ENCODE measurements around the gene STRN3.
A peak's percentile ranks its signal among the peaks of the same experiment; 100 is the strongest.
"Not testable (repeated sequence)": the region's sequence is repeated elsewhere in the genome, so short reads cannot be mapped to it uniquely, and the experiment has no call there.

STRN3 gene

DNA sequence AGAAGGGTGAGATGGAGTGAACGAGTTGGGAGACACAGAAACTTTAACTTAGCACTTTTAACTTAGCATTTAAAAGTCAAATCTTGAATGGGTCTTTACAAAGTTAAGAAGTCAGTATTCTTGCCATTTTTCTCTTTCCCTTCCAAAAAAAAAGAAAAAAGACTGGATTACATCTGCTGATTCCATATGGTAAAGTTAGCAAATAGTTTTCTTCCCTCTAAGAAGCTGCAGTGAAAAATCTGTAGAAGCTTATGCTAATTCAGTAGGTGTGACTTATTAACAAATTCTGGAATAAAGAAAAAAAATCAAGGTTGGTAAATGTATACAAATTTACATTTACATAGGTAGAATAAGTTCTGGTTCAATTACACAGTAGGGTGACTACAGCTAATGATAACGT, 100.9 kb downstream of the STRN3 start:
- FAIRE-seq (no peak), DNase-seq (ENCODE audit: insufficient read length, low spot score) (no peak)

DNA sequence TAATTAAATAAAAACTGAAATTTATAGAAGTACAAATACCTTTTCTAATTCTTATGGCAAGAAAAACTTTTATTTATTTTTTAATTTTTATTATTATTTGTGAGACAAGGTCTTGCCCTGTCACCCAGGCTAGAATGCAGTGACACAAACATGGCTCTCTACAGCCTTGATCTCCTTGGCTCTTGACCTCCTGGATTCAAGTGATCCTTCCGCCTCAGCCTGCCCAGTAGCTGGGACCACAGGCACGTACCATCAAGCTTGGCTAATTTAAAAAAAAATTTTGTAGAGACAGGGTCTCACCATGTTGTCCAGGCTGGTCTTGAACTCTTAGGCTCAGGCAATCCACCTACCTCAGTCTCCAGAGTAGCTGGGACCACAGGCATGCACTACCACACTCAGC, 104.4 kb downstream of the STRN3 start:
- FAIRE-seq, result no peak

DNA sequence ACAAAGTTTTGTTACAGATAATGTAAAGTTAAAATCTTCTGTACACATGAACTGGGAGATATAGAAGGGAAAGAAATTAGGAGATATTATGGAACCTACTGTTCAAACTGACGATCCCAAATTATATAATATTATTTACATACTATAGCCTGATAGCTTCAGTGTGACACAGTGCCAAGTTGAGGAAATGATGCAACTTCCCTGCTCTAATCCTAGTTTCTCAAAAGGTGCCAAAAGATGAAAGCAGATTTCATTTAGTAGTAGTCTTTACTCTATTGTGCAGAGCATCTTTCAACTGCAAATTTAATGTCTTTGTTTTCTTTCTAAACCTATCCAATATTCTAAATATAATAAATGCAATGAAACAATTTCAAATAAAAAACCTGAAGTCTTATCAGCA, 104.9 kb downstream of the STRN3 start:
- DNase-seq (ENCODE audit: insufficient read length, low spot score), result no peak
- FAIRE-seq, result no peak

More for the DNA sequence above, 104.4 kb downstream of the STRN3 start:
- no peak for DNase-seq (ENCODE audit: insufficient read length, low spot score)

DNA sequence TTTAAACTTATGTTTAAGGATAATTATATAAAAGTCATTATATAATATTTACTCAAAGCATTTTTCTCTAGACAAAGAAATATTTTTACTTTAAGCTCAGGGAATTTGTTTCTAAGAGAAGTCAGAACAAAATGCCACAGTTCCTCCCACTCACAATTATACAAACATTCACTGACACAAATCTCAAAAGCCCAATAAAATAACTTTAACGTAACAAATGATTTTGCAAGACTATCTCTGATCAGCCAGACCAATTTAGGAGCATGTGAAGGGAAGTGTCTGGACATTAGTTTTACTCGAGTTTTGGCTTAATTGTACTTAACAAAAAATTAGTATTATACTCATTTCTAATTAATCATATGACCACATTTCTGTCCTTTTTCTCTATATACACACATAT, 110.6 kb downstream of the STRN3 start:
- FAIRE-seq (no peak), DNase-seq (ENCODE audit: insufficient read length, low spot score) (no peak)

DNA sequence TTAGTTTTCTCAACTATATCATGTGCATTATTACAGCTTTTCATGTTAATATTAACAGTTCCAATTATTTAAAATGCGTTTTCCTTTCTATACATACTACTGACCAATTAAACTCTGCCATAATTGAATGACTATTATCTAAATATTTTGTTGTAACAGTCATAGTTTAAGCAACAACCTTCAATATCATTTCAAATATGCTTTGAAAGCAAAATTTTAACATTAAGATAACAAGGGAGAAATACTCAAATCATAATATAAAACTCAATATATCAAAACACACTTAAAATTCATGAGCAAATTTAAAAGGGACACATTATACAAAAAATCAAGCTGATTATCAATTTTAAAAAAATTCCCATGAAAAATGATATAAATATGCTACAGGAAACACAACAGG, 111.4 kb downstream of the STRN3 start:
- no peak for FAIRE-seq

DNA sequence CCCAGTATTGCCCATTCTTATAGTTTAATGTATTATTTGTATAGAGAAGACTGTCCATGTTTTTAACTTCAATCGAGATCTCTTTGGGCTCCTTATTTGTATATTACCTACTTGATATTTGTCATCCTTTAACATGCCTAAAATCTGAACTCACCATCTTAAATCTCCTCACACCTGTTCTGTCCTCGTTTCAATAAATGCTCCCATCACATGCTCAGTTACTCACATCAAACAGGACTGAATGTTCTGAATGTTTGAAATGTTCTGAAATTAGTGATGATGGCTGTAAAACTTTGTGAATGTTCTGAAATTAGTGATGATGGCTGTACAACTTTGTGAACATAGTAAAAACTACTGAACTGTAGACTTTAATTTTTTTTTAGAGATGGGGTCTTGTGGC, 117.4 kb downstream of the STRN3 start:
- FAIRE-seq (no peak), DNase-seq (ENCODE audit: insufficient read length, low spot score) (no peak)

More for the DNA sequence above, 111.4 kb downstream of the STRN3 start:
- no peak for DNase-seq (ENCODE audit: insufficient read length, low spot score)

DNA sequence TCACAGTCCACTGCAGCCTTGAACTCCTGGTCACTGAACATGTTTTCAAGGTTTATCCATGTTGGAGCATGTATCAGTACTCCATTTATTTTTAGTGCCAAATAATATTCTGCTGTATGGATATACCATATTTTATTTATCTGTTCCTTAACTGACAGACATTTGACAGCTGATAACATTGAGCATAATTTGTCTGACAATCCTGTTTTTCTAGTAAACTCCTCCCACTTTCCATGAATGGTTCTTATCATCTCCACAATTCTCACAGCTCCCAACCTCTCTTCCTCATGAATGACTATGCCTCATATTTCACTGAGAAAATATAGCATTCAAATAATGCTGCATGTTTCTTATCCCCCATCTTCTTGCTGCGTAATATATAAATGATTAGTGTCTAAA, 118.5 kb downstream of the STRN3 start:
- DNase-seq (ENCODE audit: insufficient read length, low spot score), result no peak
- FAIRE-seq, result no peak

DNA sequence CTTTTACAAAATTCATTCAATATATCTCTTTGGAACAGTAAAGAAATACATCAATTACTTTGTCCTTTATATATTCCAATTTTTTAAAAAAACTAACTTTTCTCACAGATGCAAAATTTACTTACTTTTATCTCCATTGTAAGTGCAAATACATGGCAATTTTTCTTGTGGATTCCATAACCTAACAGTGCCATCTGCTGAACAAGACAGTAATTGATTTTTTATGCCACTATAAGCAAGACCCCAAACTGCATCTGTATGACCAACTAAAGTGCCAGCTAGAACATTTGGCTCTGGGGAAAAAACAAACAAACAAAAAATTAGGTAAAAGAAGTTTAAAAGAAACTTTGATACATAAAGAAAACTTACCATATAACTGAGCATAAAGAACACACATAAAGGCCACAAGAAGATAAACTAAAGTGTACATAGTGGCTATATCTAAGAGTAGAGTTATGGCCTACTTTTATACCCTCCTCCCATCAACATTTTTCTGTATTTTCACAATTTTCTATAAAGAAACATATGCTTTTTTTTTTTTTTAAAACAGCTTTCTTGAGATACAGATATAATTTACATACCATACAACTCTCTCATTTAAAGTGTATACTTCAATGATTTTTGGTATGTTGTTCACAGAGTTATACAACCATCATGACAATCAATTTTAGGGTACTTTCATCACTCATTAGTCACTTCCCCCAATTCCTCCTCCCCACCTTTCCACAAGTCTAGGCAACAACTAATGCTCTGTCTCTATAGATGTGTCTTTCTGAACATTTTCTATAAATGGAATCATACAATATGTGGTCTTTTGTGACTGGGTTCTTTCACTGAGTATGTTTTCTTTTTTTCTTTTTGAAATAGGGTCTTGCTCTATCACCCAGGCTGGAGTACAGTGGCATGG, 119.2 kb downstream of the STRN3 start:
- FAIRE-seq (peak; percentile 67), DNase-seq (ENCODE audit: insufficient read length, low spot score) (no peak)

DNA sequence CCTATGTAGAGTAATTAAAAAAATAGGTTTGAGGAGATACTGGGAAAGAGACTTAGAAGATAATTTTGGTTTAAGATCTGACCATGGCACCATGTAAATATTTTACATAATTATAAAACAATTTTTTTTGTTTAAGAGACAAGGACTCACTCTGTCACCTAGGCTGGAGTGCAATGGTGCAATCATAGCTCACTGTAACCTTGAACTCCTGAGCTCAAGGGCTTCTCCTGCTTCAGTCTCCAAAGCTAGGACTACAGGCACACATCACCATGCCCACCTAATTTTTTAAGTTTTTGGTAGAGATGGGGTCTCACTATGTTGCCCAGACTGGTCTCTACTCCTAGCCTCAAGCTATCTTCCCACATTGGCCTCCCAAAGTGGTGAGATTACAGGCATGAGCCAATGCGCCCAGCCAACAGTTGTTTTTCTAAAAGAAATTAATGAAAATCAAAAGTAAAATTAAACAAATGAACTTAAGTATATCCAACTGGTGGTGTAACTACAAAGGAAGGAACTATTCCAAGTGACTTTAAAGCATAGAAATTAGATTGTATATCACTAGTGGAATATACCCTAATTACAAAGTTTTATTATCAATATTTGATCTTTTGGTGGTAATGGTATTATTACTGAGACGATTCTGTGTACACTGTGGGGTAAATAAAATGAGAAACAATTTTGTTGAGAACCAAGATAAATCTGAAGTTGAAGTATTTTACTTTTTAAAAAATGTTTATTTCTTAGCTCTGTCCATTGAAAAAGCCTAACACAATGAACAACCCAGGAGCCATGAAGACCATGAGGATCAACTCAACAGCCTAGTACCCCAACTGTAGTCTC, 122.7 kb downstream of the STRN3 start:
- DNase-seq (ENCODE audit: insufficient read length, low spot score) (no peak), FAIRE-seq (no peak)

DNA sequence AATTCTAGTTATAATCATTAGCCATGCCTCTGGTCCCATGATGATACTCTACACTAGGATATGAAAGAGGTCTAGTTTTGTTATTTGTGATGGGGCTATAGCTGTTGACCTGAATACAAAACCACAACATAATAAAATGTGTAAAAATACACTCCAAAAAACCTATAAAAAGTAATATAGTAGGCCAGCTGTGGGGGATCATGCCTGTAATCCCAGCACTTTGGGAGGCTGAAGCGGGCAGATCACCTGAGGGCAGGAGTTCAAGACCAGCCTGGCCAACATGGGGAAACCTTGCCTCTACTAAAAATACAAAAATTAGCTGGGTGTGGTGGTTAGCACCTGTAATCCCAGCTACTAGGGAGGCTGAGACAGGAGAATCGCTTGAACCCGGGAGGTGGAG, 129.1 kb downstream of the STRN3 start:
- DNase-seq (ENCODE audit: insufficient read length, low spot score); FAIRE-seq: not testable (repeated sequence)

DNA sequence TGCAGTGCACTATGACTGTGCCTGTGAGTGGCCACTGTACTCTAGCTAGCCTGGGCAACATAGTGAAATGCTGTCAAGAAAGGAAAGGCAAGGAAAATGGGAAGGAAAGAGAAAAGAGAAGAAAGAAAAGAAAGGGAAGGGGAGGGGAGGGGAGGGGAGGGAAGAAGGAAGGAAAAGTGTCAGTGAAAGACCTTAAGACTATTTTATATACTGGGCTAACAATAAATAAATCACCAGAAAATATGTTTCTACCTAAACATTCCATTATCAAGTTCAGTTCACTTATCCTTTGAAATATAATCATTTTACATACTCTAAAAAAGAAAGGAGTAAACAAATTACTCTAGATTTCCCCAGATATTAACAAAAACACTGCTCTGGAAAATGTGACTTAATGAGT, 129.7 kb downstream of the STRN3 start:
- DNase-seq (ENCODE audit: insufficient read length, low spot score), result no peak
- FAIRE-seq, result no peak

DNA sequence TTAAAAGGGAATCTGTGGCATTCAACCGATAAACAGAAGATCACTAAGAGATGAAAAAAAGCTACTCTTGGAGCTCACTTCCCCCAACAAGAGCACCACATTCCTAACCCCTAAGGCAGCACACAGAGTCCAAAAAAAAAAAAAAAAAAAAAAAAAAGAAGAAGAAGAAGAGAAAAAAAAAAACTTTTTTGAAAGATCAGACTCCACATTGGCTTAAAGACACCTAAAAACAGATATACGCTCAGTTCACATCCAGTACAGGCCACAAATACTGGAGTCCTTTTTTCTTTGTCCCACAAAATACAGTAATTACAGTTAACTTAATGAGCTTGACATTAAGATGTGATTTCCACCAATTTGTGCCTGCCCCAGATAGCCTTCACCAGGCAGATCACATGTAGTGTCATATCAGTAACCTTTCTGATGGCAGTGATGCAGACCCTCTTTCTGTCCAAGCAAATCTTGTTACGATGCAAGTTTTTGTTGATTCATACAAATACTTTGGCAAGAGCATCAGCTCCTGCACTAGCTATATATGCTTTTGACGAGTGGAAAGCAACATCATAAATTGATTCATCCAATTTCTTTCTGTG, 131.2 kb downstream of the STRN3 start:
- FAIRE-seq (no peak), DNase-seq (ENCODE audit: insufficient read length, low spot score) (no peak)

DNA sequence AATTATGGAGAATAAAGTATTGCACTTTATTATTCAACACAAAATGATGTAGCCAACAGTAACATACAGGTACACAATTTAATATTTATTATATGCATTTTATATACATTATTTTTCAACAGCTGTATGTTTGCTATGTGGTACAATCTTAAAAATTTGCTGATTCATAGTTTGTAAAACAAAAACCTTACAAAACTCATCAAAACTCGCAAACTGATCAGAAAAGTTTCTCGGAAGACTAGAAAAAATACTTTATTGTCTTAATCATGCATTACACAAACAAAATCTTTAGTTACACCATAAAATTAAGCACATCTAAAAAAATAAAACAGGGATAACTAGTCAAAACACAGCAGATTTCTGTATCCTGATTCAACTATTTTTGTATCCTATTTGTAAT, 132.4 kb downstream of the STRN3 start:
- DNase-seq (ENCODE audit: insufficient read length, low spot score) (no peak), FAIRE-seq (no peak)

DNA sequence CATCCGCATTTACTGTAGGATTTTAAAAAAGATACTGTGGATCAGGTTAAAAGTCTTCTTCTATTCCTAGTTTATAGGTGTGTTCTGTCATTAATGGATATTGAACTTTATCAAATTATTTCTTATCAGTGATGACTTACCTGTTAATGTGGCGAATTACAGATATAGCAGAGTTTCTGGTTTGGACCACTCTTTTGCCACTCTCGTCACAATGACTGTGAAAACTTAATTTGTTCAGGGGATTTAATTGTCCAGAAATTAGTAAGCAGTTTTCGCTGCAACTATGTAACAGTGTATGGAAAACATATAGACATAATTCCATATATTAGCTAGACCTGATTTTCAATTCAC, 137.0 kb downstream of the STRN3 start:
- FAIRE-seq (no peak), DNase-seq (ENCODE audit: insufficient read length, low spot score) (no peak)

DNA sequence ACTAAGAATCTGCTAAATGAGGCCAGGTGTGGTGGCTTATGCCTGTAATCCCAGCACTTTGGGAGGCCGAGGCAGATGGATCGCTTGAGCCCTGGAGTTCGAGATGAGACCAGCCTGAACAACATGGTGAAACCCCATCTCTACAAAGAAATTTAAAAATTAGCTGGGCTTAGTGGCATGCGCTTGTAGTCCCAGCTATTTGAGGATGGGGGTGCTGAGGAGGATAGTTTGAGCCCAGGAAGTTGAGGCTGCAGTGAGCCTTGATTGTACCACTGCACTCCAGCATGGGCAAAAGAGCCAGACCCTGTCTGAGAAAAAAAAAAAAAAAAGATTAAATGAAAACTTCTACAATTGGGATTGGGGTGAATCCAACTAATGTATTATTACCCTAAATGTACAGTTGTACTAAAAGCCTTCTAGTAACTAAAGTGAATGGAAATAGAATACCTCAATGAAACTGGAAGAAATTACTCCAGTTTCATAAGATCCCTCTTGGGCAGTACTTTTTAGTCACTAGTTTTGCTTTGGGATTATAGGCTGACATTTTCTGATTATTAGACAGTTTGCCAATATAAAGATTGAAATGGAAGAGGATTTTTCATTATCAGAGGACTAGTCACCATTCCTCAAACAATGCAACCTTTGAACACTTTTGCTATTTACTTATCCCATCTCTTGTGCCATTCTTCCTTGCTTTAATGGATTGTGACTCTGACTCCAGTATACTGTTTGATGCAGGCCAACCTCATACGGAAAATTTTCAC, 137.5 kb downstream of the STRN3 start:
- no peak for FAIRE-seq
- no peak for DNase-seq (ENCODE audit: insufficient read length, low spot score)

DNA sequence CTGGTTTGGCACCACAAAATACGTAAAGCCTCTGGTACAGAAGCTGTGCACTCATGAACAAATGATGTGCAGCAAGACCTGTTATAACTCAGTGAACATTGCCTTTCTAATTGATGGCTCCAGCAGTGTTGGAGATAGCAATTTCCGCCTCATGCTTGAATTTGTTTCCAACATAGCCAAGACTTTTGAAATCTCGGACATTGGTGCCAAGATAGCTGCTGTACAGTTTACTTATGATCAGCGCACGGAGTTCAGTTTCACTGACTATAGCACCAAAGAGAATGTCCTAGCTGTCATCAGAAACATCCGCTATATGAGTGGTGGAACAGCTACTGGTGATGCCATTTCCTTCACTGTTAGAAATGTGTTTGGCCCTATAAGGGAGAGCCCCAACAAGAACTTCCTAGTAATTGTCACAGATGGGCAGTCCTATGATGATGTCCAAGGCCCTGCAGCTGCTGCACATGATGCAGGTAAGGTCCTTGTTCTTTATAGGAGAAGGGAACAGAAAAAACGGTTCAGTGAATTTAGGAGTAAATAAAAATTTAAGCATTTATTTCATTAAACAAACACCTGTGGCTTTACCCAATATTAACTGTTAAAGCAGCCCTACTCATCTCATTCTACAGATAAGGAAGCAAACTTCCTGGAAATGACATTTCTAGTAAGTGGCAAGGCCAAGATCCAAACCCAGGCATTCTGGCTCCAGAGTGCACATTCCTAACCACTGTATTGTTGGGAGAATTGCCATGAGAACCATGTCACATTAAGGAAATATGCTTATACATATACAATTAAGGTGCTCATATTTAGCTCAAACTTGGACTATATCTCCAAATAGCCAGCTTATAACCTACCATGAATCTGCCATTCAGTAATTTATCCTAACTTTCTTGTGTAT, 140.1 kb downstream of the STRN3 start:
- DNase-seq (ENCODE audit: insufficient read length, low spot score), result no peak
- FAIRE-seq, result no peak

DNA sequence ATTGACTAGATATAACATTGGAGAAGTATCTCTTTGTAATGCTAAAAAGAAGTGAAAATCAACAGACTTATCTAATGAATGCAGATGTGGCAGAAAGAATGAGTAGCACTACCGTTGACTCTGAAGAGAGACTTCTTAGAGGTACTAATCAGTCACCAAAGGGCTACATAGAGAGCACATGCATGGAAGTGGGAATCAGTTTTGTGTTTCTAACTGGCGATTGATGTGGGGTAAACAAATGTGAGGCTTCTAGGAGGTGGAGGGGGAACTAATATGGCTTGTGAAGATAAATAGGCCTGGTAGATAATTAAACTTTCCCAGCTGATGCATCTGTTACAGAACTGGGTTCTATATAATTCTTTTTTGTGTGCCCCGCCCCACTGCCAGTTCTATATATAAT, 141.3 kb downstream of the STRN3 start:
- DNase-seq (ENCODE audit: insufficient read length, low spot score) (no peak), FAIRE-seq (no peak)

DNA sequence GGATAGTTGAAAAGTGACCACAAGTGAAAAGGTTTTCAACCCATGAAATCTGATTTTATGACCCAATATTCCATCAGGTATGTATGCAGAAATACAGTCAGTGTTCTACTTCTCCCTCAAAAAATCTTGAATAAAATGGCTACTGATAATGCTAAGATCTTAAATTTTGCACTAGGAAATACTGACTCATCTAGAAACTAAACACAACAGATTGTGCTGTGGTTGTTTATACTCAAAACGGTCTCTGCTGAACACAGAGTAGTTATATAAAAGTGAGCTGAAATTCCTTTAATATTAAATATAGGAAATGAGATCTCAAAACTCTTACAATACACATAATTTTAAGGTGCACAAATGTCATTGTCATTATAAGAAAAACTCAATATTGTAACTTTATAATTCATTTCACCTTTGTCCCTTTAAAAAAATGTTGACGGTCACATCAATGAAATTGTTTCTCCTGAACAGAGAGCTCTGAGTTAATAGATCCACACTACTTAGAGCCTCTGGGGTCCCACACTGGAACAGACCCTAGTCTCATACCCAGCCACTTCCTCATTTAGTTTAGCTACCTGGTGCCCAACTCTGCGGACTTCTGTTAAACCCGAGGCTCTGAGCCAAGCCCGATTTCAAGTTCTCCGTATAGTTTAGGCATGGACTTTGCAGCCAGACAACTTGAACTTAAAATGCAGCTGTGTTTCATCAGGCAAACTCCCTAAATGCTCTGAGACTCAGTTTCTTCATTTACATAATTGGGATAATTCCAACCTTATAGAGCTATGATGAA, 142.5 kb downstream of the STRN3 start:
- no peak for DNase-seq (ENCODE audit: insufficient read length, low spot score)
- FAIRE-seq, result no peak

DNA sequence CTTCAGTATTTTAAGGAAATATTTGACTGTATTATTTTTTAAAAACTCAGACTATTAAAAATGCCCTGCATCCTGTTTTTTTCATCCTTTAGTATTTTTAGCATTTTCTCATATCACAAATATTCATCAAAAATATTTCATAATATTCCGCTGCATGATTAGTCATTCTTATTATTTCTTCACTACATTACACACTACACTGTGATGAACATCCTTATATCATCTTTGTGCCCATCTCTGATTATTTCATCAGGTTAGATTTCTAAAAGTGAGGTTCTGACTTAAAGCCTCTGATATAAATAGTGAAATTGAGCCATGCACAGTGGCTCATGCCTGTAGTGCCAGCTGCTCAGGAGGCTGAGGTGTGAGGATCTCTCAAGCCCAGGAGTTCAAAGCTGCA, 143.7 kb downstream of the STRN3 start:
- DNase-seq (ENCODE audit: insufficient read length, low spot score), result no peak
- no peak for FAIRE-seq

Data from GM19239 (cell line).